Central memory CD8-positive, alpha-beta T cell (primary cell): ENCODE measurements around the gene CACNA1B.
"Not testable (repeated sequence)": the region's sequence is repeated elsewhere in the genome, so short reads cannot be mapped to it uniquely, and the experiment has no call there.

Source experiments
- ATAC-seq: fragments of 150-1000 bp; cut with Tn5 transposase; replicated peaks from 2 replicates; pipeline ENCODE4 v1.10.0; 2022; ENCODE audit warnings: mild to moderate bottlenecking, moderate FRiP score, moderate number of reproducible peaks; ENCODE audit not compliant: poor library complexity, severe bottlenecking; ENCODE audit errors: extremely low read depth
- DNase-seq, 2 donors: peaks; one replicate each; pipeline ENCODE4 v3.0.0; 2021; ENCODE audit warnings: low spot score in 2 of 2
- H3K27ac Mint-ChIP-seq: one replicate; pipeline ENCODE4 v1.8.0; 2022; ENCODE audit warnings: low read depth, mild to moderate bottlenecking, moderate library complexity, mixed read lengths
- H3K27me3 Mint-ChIP-seq: one replicate; pipeline ENCODE4 v1.8.0; 2022; ENCODE audit warnings: mixed read lengths
- H3K36me3 Mint-ChIP-seq: one replicate; pipeline ENCODE4 v1.8.0; 2022; ENCODE audit warnings: mild to moderate bottlenecking, moderate library complexity, mixed read lengths; ENCODE audit not compliant: insufficient read depth
- H3K4me1 Mint-ChIP-seq: one replicate; pipeline ENCODE4 v1.8.0; 2022; ENCODE audit warnings: mixed read lengths
- H3K4me3 Mint-ChIP-seq: one replicate; pipeline ENCODE4 v1.8.0; 2022; ENCODE audit warnings: mild to moderate bottlenecking, moderate library complexity, mixed read lengths
- H3K9me3 Mint-ChIP-seq: one replicate; pipeline ENCODE4 v1.8.0; 2022; ENCODE audit warnings: mixed read lengths

Gene CACNA1B

GRCh38 chr9:138085568-138085967 is 208.0 kb downstream of the CACNA1B start:
- DNase-seq (no peak), ATAC-seq (no peak)
- peaks cover 19% of the 10 kb centered on the region for H3K9me3 Mint-ChIP-seq
- H3K4me3 Mint-ChIP-seq = no peak overlapping the region
- H3K27me3 Mint-ChIP-seq = peaks cover 44% of the 10 kb centered on the region
- no peaks in the 10 kb centered on the region for H3K4me1 Mint-ChIP-seq
- peaks cover 2% of the 10 kb centered on the region for H3K36me3 Mint-ChIP-seq
- H3K27ac Mint-ChIP-seq = no peak overlapping the region

GRCh38 chr9:138092057-138092456 is 214.5 kb downstream of the CACNA1B start:
- ATAC-seq, H3K9me3 Mint-ChIP-seq, H3K27me3 Mint-ChIP-seq, H3K27ac Mint-ChIP-seq, H3K36me3 Mint-ChIP-seq, DNase-seq, H3K4me1 Mint-ChIP-seq, H3K4me3 Mint-ChIP-seq: not testable (repeated sequence)

GRCh38 chr9:138094028-138094427 is 216.4 kb downstream of the CACNA1B start:
- H3K27me3 Mint-ChIP-seq = no peaks in the 10 kb centered on the region
- no peak overlapping the region for H3K27ac Mint-ChIP-seq
- H3K9me3 Mint-ChIP-seq = no peaks in the 10 kb centered on the region
- H3K4me1 Mint-ChIP-seq = no peaks in the 10 kb centered on the region
- no peak overlapping the region for H3K4me3 Mint-ChIP-seq
- DNase-seq (no peak), ATAC-seq (no peak)
- H3K36me3 Mint-ChIP-seq = peaks cover 2% of the 10 kb centered on the region

GRCh38 chr9:138095813-138096518 is 218.4 kb downstream of the CACNA1B start:
- no peak overlapping the region for H3K27ac Mint-ChIP-seq
- H3K9me3 Mint-ChIP-seq = no peaks in the 10 kb centered on the region
- no peak for ATAC-seq
- no peak for DNase-seq
- no peaks in the 10 kb centered on the region for H3K27me3 Mint-ChIP-seq
- H3K36me3 Mint-ChIP-seq = no peaks in the 10 kb centered on the region
- H3K4me3 Mint-ChIP-seq = no peak overlapping the region
- no peaks in the 10 kb centered on the region for H3K4me1 Mint-ChIP-seq

- no peak overlapping the region for H3K27ac Mint-ChIP-seq
- ATAC-seq (no peak), DNase-seq (no peak)
- H3K27me3 Mint-ChIP-seq = no peaks in the 10 kb centered on the region
- no peaks in the 10 kb centered on the region for H3K36me3 Mint-ChIP-seq
- H3K9me3 Mint-ChIP-seq = no peaks in the 10 kb centered on the region
- H3K4me1 Mint-ChIP-seq = no peaks in the 10 kb centered on the region
- H3K4me3 Mint-ChIP-seq = no peak overlapping the region
Observed at GRCh38 chr9:138096519-138096845, 218.9 kb downstream of the CACNA1B start.

- Mint-ChIP-seq H3K4me1 (no peaks in the 10 kb centered on the region), H3K27ac (no peak overlapping the region), H3K36me3 (no peaks in the 10 kb centered on the region), H3K27me3 (no peaks in the 10 kb centered on the region), H3K4me3 (no peak overlapping the region), H3K9me3 (no peaks in the 10 kb centered on the region)
- no peak for DNase-seq
- no peak for ATAC-seq
Observed at GRCh38 chr9:138097501-138097991, 220.0 kb downstream of the CACNA1B start.

GRCh38 chr9:138098116-138098907 is 220.7 kb downstream of the CACNA1B start:
- ATAC-seq (no peak), DNase-seq (no peak)
- Mint-ChIP-seq H3K9me3 (no peaks in the 10 kb centered on the region), H3K27me3 (no peaks in the 10 kb centered on the region), H3K36me3 (no peaks in the 10 kb centered on the region), H3K4me1 (no peaks in the 10 kb centered on the region), H3K4me3 (no peak overlapping the region), H3K27ac (no peak overlapping the region)

GRCh38 chr9:138098908-138099791 is 221.6 kb downstream of the CACNA1B start:
- Mint-ChIP-seq H3K4me1 (no peaks in the 10 kb centered on the region), H3K27ac (no peak overlapping the region), H3K9me3 (no peaks in the 10 kb centered on the region), H3K27me3 (peaks cover 5% of the 10 kb centered on the region), H3K36me3 (no peaks in the 10 kb centered on the region), H3K4me3 (no peak overlapping the region)
- ATAC-seq = no peak
- DNase-seq = no peak

- H3K9me3 Mint-ChIP-seq = no peaks in the 10 kb centered on the region
- no peaks in the 10 kb centered on the region for H3K4me1 Mint-ChIP-seq
- ATAC-seq (no peak), DNase-seq (no peak)
- no peak overlapping the region for H3K27ac Mint-ChIP-seq
- no peak overlapping the region for H3K4me3 Mint-ChIP-seq
- H3K27me3 Mint-ChIP-seq = peaks cover 8% of the 10 kb centered on the region
- no peaks in the 10 kb centered on the region for H3K36me3 Mint-ChIP-seq
Observed at GRCh38 chr9:138099803-138100598, 222.4 kb downstream of the CACNA1B start.

GRCh38 chr9:138100711-138101350 is 223.2 kb downstream of the CACNA1B start:
- H3K36me3 Mint-ChIP-seq = no peaks in the 10 kb centered on the region
- no peak overlapping the region for H3K4me3 Mint-ChIP-seq
- no peaks in the 10 kb centered on the region for H3K9me3 Mint-ChIP-seq
- peaks cover 16% of the 10 kb centered on the region for H3K27me3 Mint-ChIP-seq
- no peaks in the 10 kb centered on the region for H3K4me1 Mint-ChIP-seq
- H3K27ac Mint-ChIP-seq = no peak overlapping the region
- ATAC-seq = no peak
- DNase-seq = no peak

- H3K4me3 Mint-ChIP-seq = no peak overlapping the region
- no peak for DNase-seq
- peaks cover 24% of the 10 kb centered on the region for H3K27me3 Mint-ChIP-seq
- no peak for ATAC-seq
- H3K9me3 Mint-ChIP-seq = no peaks in the 10 kb centered on the region
- H3K36me3 Mint-ChIP-seq = no peaks in the 10 kb centered on the region
- no peak overlapping the region for H3K27ac Mint-ChIP-seq
- H3K4me1 Mint-ChIP-seq = no peaks in the 10 kb centered on the region
Observed at GRCh38 chr9:138101444-138102234, 224.1 kb downstream of the CACNA1B start.
